IPS-NIHi7 (cell line): ENCODE results near the gene TRMT61B.

Source experiments
- DNase-seq: peaks from one replicate; pipeline ENCODE4 v3.0.0; 2012; ENCODE audit warnings: mixed read lengths; ENCODE audit errors: extremely low spot score

The TRMT61B gene

GRCh38 chr2:28855977-28856376 lies 14.1 kb downstream of the TRMT61B start:
- DNase-seq = no peak

GRCh38 chr2:28855193-28855592 lies 14.9 kb downstream of the TRMT61B start:
- no peak for DNase-seq

- no peak for DNase-seq
These were observed 28.1 kb downstream of the TRMT61B start for GRCh38 chr2:28842042-28842441.

GRCh38 chr2:28838971-28839370 lies 31.1 kb downstream of the TRMT61B start:
- no peak for DNase-seq

GRCh38 chr2:28835781-28836180 lies 34.3 kb downstream of the TRMT61B start:
- no peak for DNase-seq

- DNase-seq = no peak
These were observed 36.2 kb downstream of the TRMT61B start for GRCh38 chr2:28833740-28834470.

GRCh38 chr2:28828382-28828781 lies 41.7 kb downstream of the TRMT61B start:
- DNase-seq = no peak

GRCh38 chr2:28824870-28825269 lies 45.2 kb downstream of the TRMT61B start:
- DNase-seq = no peak

- DNase-seq = no peak
These were observed 45.9 kb downstream of the TRMT61B start for GRCh38 chr2:28824207-28824606.

- DNase-seq = no peak
These were observed 48.1 kb downstream of the TRMT61B start for GRCh38 chr2:28822036-28822435.

- DNase-seq = peak; percentile 41
These were observed 48.7 kb downstream of the TRMT61B start for GRCh38 chr2:28821295-28821958.

- no peak for DNase-seq
These were observed 52.1 kb downstream of the TRMT61B start for GRCh38 chr2:28818053-28818452.

GRCh38 chr2:28810384-28811285 lies 59.5 kb downstream of the TRMT61B start, which contains the start of gene SPDYA:
SPDYA (plus strand) TSS chr2:28810834; CDS start chr2:28816015, 5,181 bp downstream.
- peak; percentile 95 for DNase-seq

GRCh38 chr2:28809927-28810326 lies 60.2 kb downstream of the TRMT61B start:
- no peak for DNase-seq

GRCh38 chr2:28802975-28803429 lies 67.1 kb downstream of the TRMT61B start:
- no peak for DNase-seq

GRCh38 chr2:28801726-28802125 lies 68.4 kb downstream of the TRMT61B start:
- DNase-seq = no peak
